K562 (cell line): ENCODE data around the gene NBPF19. TPM values are rescaled to one million over a fixed set of nuclear protein-coding genes. Genes with fewer than 3 reads are reported as not detected.
"Not testable (repeated sequence)": the region's sequence is repeated elsewhere in the genome, so short reads cannot be mapped to it uniquely, and the experiment has no call there.

Source experiments
- ATAC-seq: fragments of 200-7000 bp; cut with Tn5 transposase; 3 replicates; pipeline ENCODE4 v1.9.1; 2020; ENCODE audit warnings: moderate library complexity
- BruUV-seq: library from RNA; stranded (reverse); fragments of 400-500 nt; replicated peaks from 2 replicates; lab custom pipeline; 2021; lab: Mats Ljungman, UMichigan
- CTCF ChIA-PET: fragments of 300-600 bp; formaldehyde crosslinking; extraction: SDS; loops from one replicate; lab custom pipeline; 2021; ENCODE audit warnings: low intra/inter-chr PET ratio; lab: Yijun Ruan, JAX
- POLR2A ChIA-PET: fragments of 300-600, 350-650 bp; sonication (Branson Sonifier 250); formaldehyde crosslinking; extraction: SDS; loops from one replicate; lab custom pipeline; 2021; ENCODE audit warnings: antibody characterized with exemption, inconsistent platforms; lab: Yijun Ruan, JAX
- DNase-seq, 4 experiments: peaks; one replicate each; pipeline versions ENCODE4 v3.0.0 to v3.0.0-alpha.2; 2011 to 2018; ENCODE audit warnings: low spot score in 3 of 4, mixed read lengths in 3 of 4; ENCODE audit errors: extremely low read depth in 1 of 4
- FAIRE-seq: peaks from 2 replicates; lab custom pipeline; 2011; peaks lifted over from hg19 to GRCh38; lab: Jason Lieb, UNC
- H2AFZ ChIP-seq: 2 replicates; pipeline ENCODE4 v1.6.0; 2011; ENCODE audit warnings: low read depth, low read length, control low read depth, inconsistent platforms
- H3K27ac ChIP-seq: fragments of 200-600 bp; 3 replicates; pipeline ENCODE4 v1.8.0; 2011; ENCODE audit warnings: low read depth, mild to moderate bottlenecking, control low read depth, inconsistent platforms, low read length, moderate library complexity, mixed read lengths; ENCODE audit errors: extremely low read depth
- H3K27me3 ChIP-seq, 2 experiments: fragments of 300-600 bp in 1 of 2; 2 replicates in 1 of 2; 3 replicates in 1 of 2; pipeline versions ENCODE4 v1.6.0 to v1.8.0; 2011; ENCODE audit warnings: inconsistent platforms in 2 of 2, low read length in 2 of 2, mild to moderate bottlenecking in 1 of 2, mixed read lengths in 1 of 2, moderate library complexity in 1 of 2; ENCODE audit not compliant: control insufficient read depth in 2 of 2, insufficient read depth in 2 of 2
- H3K36me3 ChIP-seq: fragments of 300-600 bp; 3 replicates; pipeline ENCODE4 v1.8.0; 2011; ENCODE audit warnings: mild to moderate bottlenecking, low read length, inconsistent platforms; ENCODE audit not compliant: control insufficient read depth, insufficient read depth
- H3K4me1 ChIP-seq, 2 experiments: fragments of 200-600 bp in 1 of 2; replicated peaks in 1 of 2; 2 replicates in 1 of 2; 3 replicates in 1 of 2; pipeline versions ENCODE4 v1.5.1 to v1.8.0; 2011; ENCODE audit warnings: inconsistent platforms in 2 of 2, low read length in 2 of 2, mild to moderate bottlenecking in 1 of 2, mixed read lengths in 1 of 2, moderate library complexity in 1 of 2; ENCODE audit not compliant: control insufficient read depth in 2 of 2, insufficient read depth in 2 of 2
- H3K4me2 ChIP-seq: 2 replicates; pipeline ENCODE4 v1.6.1; 2011; ENCODE audit warnings: low read length, control low read depth, inconsistent platforms, mixed read lengths; ENCODE audit not compliant: insufficient read depth
- H3K4me3 ChIP-seq: fragments of 200-600 bp; sonication (generic), shearing (Covaris generic); 2 replicates; pipeline ENCODE4 v1.5.1; 2016; ENCODE audit warnings: control low read depth, inconsistent platforms
- H3K79me2 ChIP-seq: fragments of 200-600 bp; 3 replicates; pipeline ENCODE4 v1.8.0; 2011; ENCODE audit warnings: low read length, inconsistent platforms; ENCODE audit not compliant: control insufficient read depth, insufficient read depth
- H3K9ac ChIP-seq, 2 experiments: 2 replicates each; pipeline versions ENCODE4 v1.6.0 to v1.6.1; 2011; ENCODE audit warnings: low read depth in 2 of 2, low read length in 2 of 2, control low read depth in 1 of 2, inconsistent platforms in 1 of 2, mild to moderate bottlenecking in 1 of 2, mixed read lengths in 1 of 2; ENCODE audit not compliant: insufficient read depth in 1 of 2
- H3K9me1 ChIP-seq: one replicate; pipeline ENCODE4 v1.6.0; 2011; ENCODE audit warnings: inconsistent platforms, mild to moderate bottlenecking, low read length, moderate library complexity; ENCODE audit not compliant: control insufficient read depth, insufficient read depth
- H3K9me3 ChIP-seq: replicated peaks from 2 replicates; pipeline ENCODE4 v1.5.1; 2011; ENCODE audit warnings: low read depth, low read length, inconsistent platforms; ENCODE audit not compliant: control insufficient read depth, insufficient read depth
- H4K20me1 ChIP-seq: replicated peaks from 2 replicates; pipeline ENCODE4 v1.6.1; 2011; ENCODE audit warnings: low read length, inconsistent platforms, mixed read lengths; ENCODE audit not compliant: control insufficient read depth, insufficient read depth
- WGBS: fragments of 100-300 bp; shearing (Covaris generic); methylation state at CpG from one replicate; pipeline ENCODE4 v1.1.6; 2016; ENCODE audit warnings: low coverage, mixed read lengths; ENCODE audit not compliant: insufficient coverage; ENCODE audit errors: missing lambda C conversion rate; 5-methylcytosine and 5-hydroxymethylcytosine counted together
- in situ Hi-C: fragments of 300-500 bp; cut with MboI; formaldehyde crosslinking; loops from 4 replicates; pipeline ENCODE4 v1.15.0; 2018; ENCODE audit warnings: inconsistent platforms, mixed read lengths
- intact Hi-C: fragments of 100-400 bp; cut with micrococcal nuclease; formaldehyde crosslinking; loops from 2 replicates; pipeline ENCODE4 v1.14.2; 2022
- polyA plus RNA-seq, 8 experiments: library from polyadenylated mRNA; depleted of rRNA in 4 of 8; stranded (reverse) in 5 of 8; unstranded in 3 of 8; fragments of >200 nt; fragmentation: Nextera tagmentation in 2 of 8; fragmentation: Illumina TruSeq in 1 of 8; extraction: Ambion mirVana in 2 of 8; extraction: Trizol in 1 of 8; gene quantifications; 2 replicates each; pipeline versions ENCODE4 v1.2.1 to v1.2.3, GENCODE V29; 2011 to 2014; ENCODE audit warnings: inconsistent platforms in 1 of 8, missing spikeins in 1 of 8
- total RNA-seq, 7 experiments: library from RNA; depleted of rRNA in 6 of 7; stranded (reverse); fragments of >200 nt in 6 of 7; fragmentation: Illumina TruSeq in 2 of 7; extraction: Trizol in 2 of 7; gene quantifications; 2 replicates each; pipeline versions ENCODE4 v1.2.1 to v1.2.3, GENCODE V29; 2011 to 2021; ENCODE audit warnings: low replicate concordance in 1 of 7

The NBPF19 gene
- total and polyA plus RNA-seq, 9 of the 15 experiments (the other 6 are each of a cell fraction or from before 2014, with no cell fraction given): 0.03 to 1.3 (median 0.58) TPM

DNA sequence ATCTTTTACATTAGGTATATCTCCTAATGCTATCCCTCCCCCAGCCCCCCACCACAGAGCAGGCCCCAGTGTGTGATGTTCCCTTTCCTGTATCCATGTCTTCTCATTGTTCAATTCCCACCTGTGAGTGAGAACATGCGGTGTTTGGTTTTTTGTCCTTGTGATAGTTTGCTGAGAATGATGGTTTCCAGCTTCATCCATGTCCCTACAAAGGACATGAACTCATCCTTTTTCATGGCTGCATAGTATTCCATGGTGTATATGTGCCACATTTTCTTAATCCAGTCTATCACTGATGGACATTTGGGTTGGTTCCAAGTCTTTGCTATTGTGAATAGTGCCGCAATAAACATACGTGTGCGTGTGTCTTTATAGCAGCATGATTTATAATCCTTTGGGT, 90.6 kb downstream of the NBPF19 start:
- H2AFZ ChIP-seq, CTCF ChIA-PET, H3K9me3 ChIP-seq, H4K20me1 ChIP-seq, H3K9ac ChIP-seq, DNase-seq, in situ Hi-C loops, H3K36me3 ChIP-seq, ATAC-seq, BruUV-seq, H3K9me1 ChIP-seq, FAIRE-seq, H3K27me3 ChIP-seq, intact Hi-C loops, H3K4me2 ChIP-seq, H3K4me1 ChIP-seq, H3K4me3 ChIP-seq, H3K79me2 ChIP-seq, POLR2A ChIA-PET, H3K27ac ChIP-seq: not testable (repeated sequence)
- WGBS: 0% methylated on average over 1 of the region's 4 CpGs

DNA sequence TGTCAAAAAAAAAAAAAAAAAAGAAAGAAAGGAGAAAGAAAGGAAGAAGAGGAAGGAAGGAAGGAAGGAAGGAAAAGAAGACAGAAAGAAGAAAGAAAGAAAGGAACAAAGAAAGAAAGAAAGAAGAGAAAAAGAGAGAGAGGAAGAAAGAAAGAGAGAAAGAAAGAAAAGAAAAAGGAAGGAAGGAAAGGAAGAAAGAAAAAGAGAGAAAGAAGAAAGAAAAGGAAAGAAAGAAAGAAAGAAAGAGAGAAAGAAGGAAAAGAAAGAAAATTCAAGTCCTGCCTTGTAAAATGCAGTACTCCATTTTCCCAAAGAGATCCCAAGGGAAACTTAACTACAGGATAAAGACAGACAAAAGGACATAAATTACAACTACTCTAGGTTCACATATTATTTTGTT, 97.9 kb downstream of the NBPF19 start:
- H3K9me3 ChIP-seq, BruUV-seq, H3K79me2 ChIP-seq, H3K9ac ChIP-seq, H4K20me1 ChIP-seq, H3K9me1 ChIP-seq, H3K27ac ChIP-seq, ATAC-seq, POLR2A ChIA-PET, intact Hi-C loops, H3K27me3 ChIP-seq, CTCF ChIA-PET, H3K4me3 ChIP-seq, H3K4me2 ChIP-seq, DNase-seq, H3K36me3 ChIP-seq, in situ Hi-C loops, FAIRE-seq, H3K4me1 ChIP-seq, H2AFZ ChIP-seq: not testable (repeated sequence)

DNA sequence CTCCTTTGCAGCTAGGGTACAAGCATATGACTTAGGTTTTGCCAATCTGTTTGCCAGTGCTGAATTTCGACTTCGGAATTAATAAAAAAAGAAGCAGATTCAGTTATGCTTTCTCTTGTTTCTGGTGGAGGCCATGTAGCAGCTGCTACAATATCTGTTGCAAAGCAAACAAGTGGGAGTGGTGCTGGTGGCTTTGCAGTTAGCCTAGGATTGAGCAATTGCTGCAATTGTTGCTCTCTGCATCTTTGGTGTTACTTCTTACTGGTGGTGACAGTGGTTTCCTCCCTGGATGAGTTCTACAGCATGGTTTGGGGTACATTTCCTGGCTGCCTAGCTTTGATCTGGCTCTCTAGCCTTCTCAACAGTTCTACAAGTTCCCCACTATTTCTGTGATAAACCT, 110.7 kb downstream of the NBPF19 start:
- BruUV-seq: not testable (repeated sequence)
- in situ Hi-C loops: loop anchor here (25.0 kb wide), 1 partner anchor 1123 kb away; no protein-coding TSS in a partner anchor

More for the DNA sequence above, 110.7 kb downstream of the NBPF19 start:
- H3K9me1 ChIP-seq, POLR2A ChIA-PET, H2AFZ ChIP-seq, H3K4me2 ChIP-seq, intact Hi-C loops, H3K4me3 ChIP-seq, CTCF ChIA-PET, H4K20me1 ChIP-seq, H3K27ac ChIP-seq, H3K36me3 ChIP-seq, DNase-seq, H3K4me1 ChIP-seq, H3K27me3 ChIP-seq, H3K9me3 ChIP-seq, FAIRE-seq, H3K9ac ChIP-seq, ATAC-seq, H3K79me2 ChIP-seq: not testable (repeated sequence)
- no CpG with 5 or more reads among the region's 2 CpGs for WGBS
